Measurements from ENCODE around the gene PKD1L1. TPM values are rescaled to one million over a fixed set of nuclear protein-coding genes. Genes with fewer than 3 reads are reported as not detected.

The PKD1L1 gene
- total RNA-seq, 3 donors from 2014 or later (not counting 1 experiment from before 2014, with no cell fraction given) = 0.33 to 0.48 (median 0.38) TPM

DNA sequence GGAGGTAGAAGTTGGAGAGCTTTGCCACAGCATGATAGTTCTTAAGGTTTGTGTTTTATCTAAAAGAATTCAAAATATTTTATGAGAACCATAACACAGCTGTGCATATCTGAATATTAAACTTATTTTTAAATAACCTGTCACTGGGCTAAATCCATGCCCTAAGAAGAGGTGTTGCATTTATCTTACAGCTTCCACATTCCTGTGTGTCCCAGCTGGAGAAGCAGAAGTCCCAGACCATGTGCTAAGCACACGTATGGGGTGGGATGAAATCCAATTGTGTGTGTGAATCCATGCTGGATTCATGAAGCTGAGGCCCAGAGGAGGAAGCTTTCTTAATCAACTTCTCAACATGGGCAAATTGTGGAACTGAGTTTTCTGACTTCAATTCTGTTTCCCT, 121.5 kb downstream of the PKD1L1 start:
- intact Hi-C loops (cut with micrococcal nuclease) = no loop called here

DNA sequence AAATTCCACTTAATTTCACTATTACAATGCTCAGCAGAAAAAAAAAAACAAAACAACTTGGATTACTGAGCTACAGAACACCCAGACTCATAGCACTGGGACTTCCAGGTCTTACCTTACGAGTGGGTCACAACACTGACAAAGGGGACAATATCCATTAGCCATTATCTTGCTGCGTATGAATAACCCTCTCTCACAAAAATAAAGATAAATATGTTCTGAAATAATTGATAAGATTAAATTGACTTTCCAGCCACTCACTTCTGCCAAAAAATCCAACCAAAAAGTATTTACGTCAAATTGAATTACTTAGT, 128.7 kb downstream of the PKD1L1 start:
- Mint-ChIP-seq H3K27me3 (ENCODE audit: low read depth in 2 of 2) (peaks cover 0 to 2% of the 10 kb centered on the region in 2 donors), H3K4me1 (no peaks in the 10 kb centered on the region), H3K36me3 (no peaks in the 10 kb centered on the region), H3K27ac (no peak overlapping the region), H3K9me3 (no peaks in the 10 kb centered on the region), H3K4me3 (no peak overlapping the region)
- H3K4me1 ChIP-seq (ENCODE audit: control insufficient read depth, insufficient read depth, low read length) = no peaks in the 10 kb centered on the region
- no peak overlapping the region for H3K27ac ChIP-seq (ENCODE audit: low read length)
- no peaks in the 10 kb centered on the region for H3K27me3 ChIP-seq (ENCODE audit: control insufficient read depth, insufficient read depth, low read length)
- no peak overlapping the region for H3K4me3 ChIP-seq (ENCODE audit: low read length)
- no peak for DNase-seq
- ATAC-seq = no peak
- H3K9me3 ChIP-seq (ENCODE audit: control insufficient read depth, insufficient read depth, low read length) = no peaks in the 10 kb centered on the region
- WGBS (ENCODE audit: insufficient coverage) = 100% methylated on average over 1 of the region's 3 CpGs
- intact Hi-C loops (cut with micrococcal nuclease) = loop anchor here (1.0 to 2.0 kb wide), 2 partner anchors 375 to 1903 kb away; no protein-coding TSS in a partner anchor
- TF ChIP-seq, protein P1, sequence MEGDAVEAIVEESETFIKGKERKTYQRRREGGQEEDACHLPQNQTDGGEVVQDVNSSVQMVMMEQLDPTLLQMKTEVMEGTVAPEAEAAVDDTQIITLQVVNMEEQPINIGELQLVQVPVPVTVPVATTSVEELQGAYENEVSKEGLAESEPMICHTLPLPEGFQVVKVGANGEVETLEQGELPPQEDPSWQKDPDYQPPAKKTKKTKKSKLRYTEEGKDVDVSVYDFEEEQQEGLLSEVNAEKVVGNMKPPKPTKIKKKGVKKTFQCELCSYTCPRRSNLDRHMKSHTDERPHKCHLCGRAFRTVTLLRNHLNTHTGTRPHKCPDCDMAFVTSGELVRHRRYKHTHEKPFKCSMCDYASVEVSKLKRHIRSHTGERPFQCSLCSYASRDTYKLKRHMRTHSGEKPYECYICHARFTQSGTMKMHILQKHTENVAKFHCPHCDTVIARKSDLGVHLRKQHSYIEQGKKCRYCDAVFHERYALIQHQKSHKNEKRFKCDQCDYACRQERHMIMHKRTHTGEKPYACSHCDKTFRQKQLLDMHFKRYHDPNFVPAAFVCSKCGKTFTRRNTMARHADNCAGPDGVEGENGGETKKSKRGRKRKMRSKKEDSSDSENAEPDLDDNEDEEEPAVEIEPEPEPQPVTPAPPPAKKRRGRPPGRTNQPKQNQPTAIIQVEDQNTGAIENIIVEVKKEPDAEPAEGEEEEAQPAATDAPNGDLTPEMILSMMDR (IDR thresholded peaks at IDR 0.05) = peak; percentile 37
- no peaks in the 10 kb centered on the region for H3K36me3 ChIP-seq (ENCODE audit: control insufficient read depth, insufficient read depth, low read length)

More for the DNA sequence above, 121.5 kb downstream of the PKD1L1 start:
- no peaks in the 10 kb centered on the region for H3K9me3 Mint-ChIP-seq
- H3K27me3 Mint-ChIP-seq (ENCODE audit: low read depth in 2 of 2) = peaks cover 3 to 7% of the 10 kb centered on the region in 2 donors
- Histone ChIP-seq H3K36me3 (ENCODE audit: control insufficient read depth, insufficient read depth, low read length) (no peaks in the 10 kb centered on the region), H3K27me3 (ENCODE audit: control insufficient read depth, insufficient read depth, low read length) (no peaks in the 10 kb centered on the region), H3K27ac (ENCODE audit: low read length) (no peak overlapping the region), H3K4me1 (ENCODE audit: control insufficient read depth, insufficient read depth, low read length) (no peaks in the 10 kb centered on the region), H3K4me3 (ENCODE audit: low read length) (no peak overlapping the region), H3K9me3 (ENCODE audit: control insufficient read depth, insufficient read depth, low read length) (no peaks in the 10 kb centered on the region)
- ATAC-seq (no peak), DNase-seq (no peak)
- H3K4me3 Mint-ChIP-seq = no peak overlapping the region
- H3K36me3 Mint-ChIP-seq = no peaks in the 10 kb centered on the region
- no peaks in the 10 kb centered on the region for H3K4me1 Mint-ChIP-seq
- TF ChIP-seq, protein P1 (IDR thresholded peaks at IDR 0.05) = no peak
- WGBS (ENCODE audit: insufficient coverage) = 90% methylated on average over 1 of the region's 1 CpG
- H3K27ac Mint-ChIP-seq = no peak overlapping the region

DNA sequence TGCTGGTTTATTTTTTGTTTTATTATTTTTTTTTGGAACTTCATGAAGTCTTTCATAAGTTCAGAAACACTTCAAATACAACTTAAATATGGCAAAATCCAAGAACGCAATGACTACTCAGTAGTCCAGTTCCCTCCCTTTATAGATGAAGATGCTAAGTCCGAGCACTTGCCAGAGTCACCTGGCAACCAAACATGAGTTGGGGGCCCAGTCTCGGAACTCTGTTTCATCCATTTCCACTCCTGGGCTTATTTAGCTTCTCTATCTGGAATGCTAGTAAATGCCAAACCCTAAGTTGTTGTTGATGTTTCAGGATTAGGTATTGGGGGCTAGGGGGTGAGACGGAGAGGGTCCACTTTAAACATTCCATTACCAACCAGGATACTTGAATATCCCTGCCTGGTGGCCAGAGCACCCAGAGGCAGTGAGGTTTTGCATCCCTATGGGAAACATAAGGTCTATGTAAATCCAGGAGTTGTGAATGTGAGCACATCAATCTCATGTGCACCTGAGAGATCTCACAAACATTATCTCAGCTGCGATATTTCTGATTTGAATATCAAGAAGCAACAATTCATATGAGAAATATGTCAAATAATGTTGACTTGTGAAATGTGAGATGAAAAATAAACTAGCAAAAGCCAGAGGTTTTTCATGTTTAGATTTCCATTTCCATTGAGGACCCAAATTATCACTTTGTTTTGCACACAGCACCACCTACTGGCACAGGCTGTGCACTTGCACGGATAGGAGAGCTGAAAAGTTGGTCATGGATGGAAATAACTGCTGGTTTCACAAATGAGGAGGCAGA, 129.3 kb downstream of the PKD1L1 start:
- H3K4me3 Mint-ChIP-seq = no peak overlapping the region
- no peaks in the 10 kb centered on the region for H3K9me3 ChIP-seq (ENCODE audit: control insufficient read depth, insufficient read depth, low read length)
- no peaks in the 10 kb centered on the region for H3K36me3 ChIP-seq (ENCODE audit: control insufficient read depth, insufficient read depth, low read length)
- TF ChIP-seq, protein P1 (IDR thresholded peaks at IDR 0.05) = peak; percentile 79
- no peaks in the 10 kb centered on the region for H3K4me1 ChIP-seq (ENCODE audit: control insufficient read depth, insufficient read depth, low read length)
- no peak overlapping the region for H3K27ac Mint-ChIP-seq
- no peak overlapping the region for H3K4me3 ChIP-seq (ENCODE audit: low read length)
- H3K9me3 Mint-ChIP-seq = no peaks in the 10 kb centered on the region
- H3K27me3 ChIP-seq (ENCODE audit: control insufficient read depth, insufficient read depth, low read length) = no peaks in the 10 kb centered on the region
- H3K36me3 Mint-ChIP-seq = no peaks in the 10 kb centered on the region
- DNase-seq (peak in 1 of 2 donors; percentile 52), ATAC-seq (peak in 2 of 3 donors; percentile 31 to 56)
- intact Hi-C loops (cut with micrococcal nuclease) = loop anchor here (1.0 to 2.0 kb wide), 2 partner anchors 375 to 1902 kb away; no protein-coding TSS in a partner anchor
- no peaks in the 10 kb centered on the region for H3K27me3 Mint-ChIP-seq (ENCODE audit: low read depth in 2 of 2)
- no peak overlapping the region for H3K27ac ChIP-seq (ENCODE audit: low read length)
- no peaks in the 10 kb centered on the region for H3K4me1 Mint-ChIP-seq
- 94% methylated on average over 3 of the region's 6 CpGs for WGBS (ENCODE audit: insufficient coverage)
